GM23248 (cell line): ENCODE data around the gene MAML2. TPM values are rescaled to one million over a fixed set of nuclear protein-coding genes. Genes with fewer than 3 reads are reported as not detected.

Experiments
- DNase-seq: peaks from one replicate; pipeline ENCODE4 v3.0.0-alpha.2; 2015
- H2AFZ ChIP-seq: fragments of 200-600 bp; sonication (generic); 2 replicates; pipeline ENCODE4 v1.6.1; 2016; ENCODE audit warnings: antibody characterized with exemption
- H3F3A ChIP-seq: fragments of 200-600 bp; sonication (generic); 2 replicates; pipeline ENCODE4 v1.6.1; 2016; ENCODE audit warnings: mild to moderate bottlenecking, antibody characterized with exemption, mixed run types; ENCODE audit not compliant: insufficient read depth
- H3K27ac ChIP-seq: fragments of 200-600 bp; sonication (generic); 2 replicates; pipeline ENCODE4 v1.5.1; 2016; ENCODE audit warnings: mild to moderate bottlenecking
- H3K27me3 ChIP-seq: fragments of 200-600 bp; sonication (generic); replicated peaks from 2 replicates; pipeline ENCODE4 v1.6.1; 2016; ENCODE audit warnings: mild to moderate bottlenecking; ENCODE audit not compliant: insufficient read depth
- H3K36me3 ChIP-seq: fragments of 200-600 bp; sonication (generic); 2 replicates; pipeline ENCODE4 v1.6.1; 2016; ENCODE audit warnings: low read depth, mild to moderate bottlenecking
- H3K4me1 ChIP-seq: fragments of 200-600 bp; sonication (generic); 2 replicates; pipeline ENCODE4 v1.6.1; 2016; ENCODE audit warnings: mild to moderate bottlenecking; ENCODE audit not compliant: insufficient read depth
- H3K4me2 ChIP-seq: fragments of 200-600 bp; sonication (generic); one replicate; pipeline ENCODE4 v1.6.1; 2016; ENCODE audit warnings: mild to moderate bottlenecking; ENCODE audit not compliant: unreplicated experiment
- H3K4me3 ChIP-seq: fragments of 200-600 bp; sonication (generic); 2 replicates; pipeline ENCODE4 v1.5.1; 2016; ENCODE audit warnings: mild to moderate bottlenecking
- H3K79me2 ChIP-seq: fragments of 200-600 bp; sonication (generic); 2 replicates; pipeline ENCODE4 v1.6.1; 2016; ENCODE audit warnings: mild to moderate bottlenecking; ENCODE audit not compliant: insufficient read depth
- H3K9ac ChIP-seq: fragments of 200-600 bp; sonication (generic); 2 replicates; pipeline ENCODE4 v1.6.1; 2016; ENCODE audit warnings: mild to moderate bottlenecking
- H3K9me2 ChIP-seq: fragments of 200-600 bp; sonication (generic); 2 replicates; pipeline ENCODE4 v1.6.1; 2016; ENCODE audit warnings: mixed run types, mild to moderate bottlenecking, moderate library complexity; ENCODE audit not compliant: insufficient read depth
- H3K9me3 ChIP-seq: fragments of 200-600 bp; sonication (generic); one replicate; pipeline ENCODE4 v1.6.1; 2017; ENCODE audit warnings: low read depth
- H4K20me1 ChIP-seq: fragments of 200-600 bp; sonication (generic); 2 replicates; pipeline ENCODE4 v1.6.0; 2016; ENCODE audit not compliant: insufficient read depth
- EZH2 ChIP-seq: fragments of 200-600 bp; sonication (generic); IDR thresholded peaks from 2 replicates; pipeline ENCODE4 v1.6.1; 2018; ENCODE audit warnings: antibody characterized with exemption, mild to moderate bottlenecking; ENCODE audit not compliant: insufficient read depth, poor library complexity, severe bottlenecking
- EZH2phosphoT487 ChIP-seq: fragments of 200-600 bp; sonication (generic); IDR thresholded peaks from 2 replicates; pipeline ENCODE4 v1.6.1; 2018; ENCODE audit warnings: antibody characterized with exemption, moderate library complexity, mild to moderate bottlenecking, low read depth; ENCODE audit not compliant: insufficient read depth
- WGBS, 2 experiments: methylation state at CpG; one replicate each; pipeline ENCODE4 v1.1.6; 2015 to 2017; ENCODE audit warnings: low lambda C conversion rate in 2 of 2, low coverage in 1 of 2; ENCODE audit errors: missing lambda C conversion rate in 2 of 2; 5-methylcytosine and 5-hydroxymethylcytosine counted together
- in situ Hi-C: fragments of 300-500 bp; cut with MboI; formaldehyde crosslinking; loops from 2 replicates; pipeline ENCODE4 v1.15.0; 2020
- polyA plus RNA-seq: library from polyadenylated mRNA; unstranded; fragments of >200 nt; fragmentation: Nextera tagmentation; extraction: Ambion mirVana; gene quantifications from 2 replicates; pipeline ENCODE4 v1.2.1, GENCODE V29; 2016
- total RNA-seq: library from RNA; depleted of rRNA; stranded (reverse); fragments of >200 nt; shearing (Covaris generic); gene quantifications from 2 replicates; pipeline ENCODE4 v1.2.3, GENCODE V29; 2014

The MAML2 gene
- total and polyA plus RNA-seq, 2 experiments from 2014 or later, result 7.4 to 23.7 TPM

DNA sequence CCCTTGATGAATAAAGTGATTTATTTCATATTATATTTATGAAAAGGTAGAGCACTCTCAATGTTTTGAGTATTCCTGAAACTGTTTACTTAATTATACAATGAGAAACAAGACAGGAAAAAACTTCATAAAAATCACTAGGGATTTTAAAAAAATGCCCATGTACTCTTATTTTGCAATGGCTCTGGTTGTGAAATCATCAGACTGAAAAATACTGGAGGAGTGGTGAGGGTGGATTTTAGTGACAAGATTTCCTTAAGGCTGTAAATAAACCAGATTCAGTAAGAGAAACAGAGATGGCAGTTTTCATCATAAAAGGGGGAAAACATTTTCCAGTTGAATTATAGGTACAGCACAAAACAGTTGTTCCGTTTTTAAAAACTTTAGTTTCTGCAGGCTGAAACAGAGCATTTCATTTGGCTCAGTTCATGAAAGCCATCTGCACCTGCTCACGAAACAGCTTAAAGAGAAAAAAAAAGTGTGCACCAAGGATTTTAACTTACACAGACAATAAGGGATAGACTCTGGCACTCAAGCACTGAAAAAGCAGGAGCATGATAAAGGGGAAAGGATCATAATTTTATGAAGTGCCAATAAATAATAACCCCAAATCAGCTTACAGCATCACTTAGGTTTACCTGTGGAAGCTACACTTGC, 100.7 kb downstream of the MAML2 start:
- H3K9me2 ChIP-seq, result no peaks in the 10 kb centered on the region
- peaks cover 94% of the 10 kb centered on the region for H3K79me2 ChIP-seq
- H3K27me3 ChIP-seq, result no peaks in the 10 kb centered on the region
- no peaks in the 10 kb centered on the region for H3K9me3 ChIP-seq
- peak overlapping the region; percentile 82 for H3K9ac ChIP-seq
- H3K36me3 ChIP-seq, result no peaks in the 10 kb centered on the region
- peak overlapping the region; percentile 82 for H3K4me2 ChIP-seq
- 15 to 35% methylated on average over 2 of the region's 2 CpGs for WGBS, 2 experiments
- peak overlapping the region; percentile 71 for H3K4me3 ChIP-seq
- in situ Hi-C loops, result no loop called here
- peaks cover 74% of the 10 kb centered on the region for H3F3A ChIP-seq
- TF ChIP-seq EZH2phosphoT487 (no peak), EZH2 (no peak)
- peak overlapping the region; percentile 93 for H3K27ac ChIP-seq
- H4K20me1 ChIP-seq, result no peaks in the 10 kb centered on the region
- DNase-seq, result peak; percentile 70
- H3K4me1 ChIP-seq, result peaks cover 65% of the 10 kb centered on the region
- no peak overlapping the region for H2AFZ ChIP-seq

DNA sequence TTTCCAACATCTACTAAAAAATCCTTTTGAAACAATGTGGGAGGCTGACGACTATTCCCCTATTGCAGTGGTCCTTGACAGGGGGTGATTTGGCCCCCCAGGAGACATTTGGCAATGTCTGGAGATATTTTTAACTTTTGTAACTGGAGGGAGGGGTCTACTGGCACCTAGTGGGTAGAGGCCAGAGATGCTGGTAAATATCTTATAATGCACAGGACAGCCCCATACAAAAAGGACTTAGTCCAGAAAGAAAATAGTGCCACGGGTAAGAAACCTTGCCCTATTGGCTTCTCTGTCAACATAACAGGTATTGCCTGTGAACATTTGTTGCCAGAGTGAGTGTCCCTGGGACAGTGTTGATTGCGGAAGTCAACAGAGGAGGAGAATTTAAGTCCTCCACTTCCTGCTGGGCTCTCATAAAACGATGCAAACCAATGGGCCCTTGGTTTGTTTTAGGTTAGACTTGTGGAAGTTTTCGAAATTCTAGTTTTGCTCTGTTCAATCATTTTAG, 101.6 kb downstream of the MAML2 start:
- Histone ChIP-seq H3K4me2 (peak overlapping the region; percentile 82), H3K27ac (peak overlapping the region; percentile 93), H3K27me3 (no peaks in the 10 kb centered on the region), H3K9me3 (no peaks in the 10 kb centered on the region), H4K20me1 (no peaks in the 10 kb centered on the region), H3K9me2 (no peaks in the 10 kb centered on the region), H3K4me3 (no peak overlapping the region), H3K79me2 (peaks cover 94% of the 10 kb centered on the region), H3K9ac (no peak overlapping the region), H3F3A (peaks cover 65% of the 10 kb centered on the region), H3K36me3 (no peaks in the 10 kb centered on the region), H2AFZ (no peak overlapping the region), H3K4me1 (peaks cover 64% of the 10 kb centered on the region)
- no peak for DNase-seq
- in situ Hi-C loops, result no loop called here
- 82 to 85% methylated on average over 5 of the region's 5 CpGs for WGBS, 2 experiments
- TF ChIP-seq EZH2phosphoT487 (no peak), EZH2 (no peak)

DNA sequence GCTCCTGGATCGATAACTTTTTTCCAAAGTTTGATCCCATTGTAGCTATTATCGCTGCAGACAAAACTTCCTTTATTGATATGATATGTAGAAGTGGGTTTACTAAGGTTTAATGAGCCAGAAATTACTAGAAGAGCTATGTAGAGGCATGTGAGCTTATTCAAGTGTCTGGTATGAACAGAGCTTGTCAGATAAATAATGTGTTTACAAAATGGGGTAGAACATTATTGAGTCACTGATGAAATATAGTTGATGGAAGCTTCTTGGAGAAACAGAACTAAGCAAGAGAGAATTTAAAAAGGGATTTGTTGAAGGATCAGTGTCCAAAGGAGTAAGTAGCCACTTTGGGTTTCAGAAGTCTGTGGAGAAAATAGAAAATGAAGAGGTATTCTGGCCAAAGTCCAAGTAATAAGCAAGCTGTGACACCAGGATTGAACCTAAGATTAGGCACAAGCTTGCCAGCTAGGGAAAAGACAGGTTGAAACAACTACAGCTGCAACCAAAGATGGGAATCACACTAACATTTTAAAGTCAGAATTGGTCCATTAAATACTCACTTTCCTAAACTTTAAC, 104.3 kb downstream of the MAML2 start:
- H3K79me2 ChIP-seq, result peaks cover 94% of the 10 kb centered on the region
- peaks cover 74% of the 10 kb centered on the region for H3K4me1 ChIP-seq
- H3K4me3 ChIP-seq, result no peak overlapping the region
- H3K9ac ChIP-seq, result no peak overlapping the region
- WGBS, 2 experiments, result 47 to 51% methylated on average over 2 of the region's 2 CpGs
- H3K4me2 ChIP-seq, result peak overlapping the region; percentile 50
- H3K27me3 ChIP-seq, result no peaks in the 10 kb centered on the region
- H3K9me2 ChIP-seq, result no peaks in the 10 kb centered on the region
- DNase-seq, result peak; percentile 58
- H3F3A ChIP-seq, result peaks cover 53% of the 10 kb centered on the region
- no peaks in the 10 kb centered on the region for H3K9me3 ChIP-seq
- peak overlapping the region; percentile 26 for H3K27ac ChIP-seq
- in situ Hi-C loops, result no loop called here
- no peaks in the 10 kb centered on the region for H4K20me1 ChIP-seq
- TF ChIP-seq EZH2, result no peak
- no peak for TF ChIP-seq EZH2phosphoT487
- no peaks in the 10 kb centered on the region for H3K36me3 ChIP-seq
- no peak overlapping the region for H2AFZ ChIP-seq

DNA sequence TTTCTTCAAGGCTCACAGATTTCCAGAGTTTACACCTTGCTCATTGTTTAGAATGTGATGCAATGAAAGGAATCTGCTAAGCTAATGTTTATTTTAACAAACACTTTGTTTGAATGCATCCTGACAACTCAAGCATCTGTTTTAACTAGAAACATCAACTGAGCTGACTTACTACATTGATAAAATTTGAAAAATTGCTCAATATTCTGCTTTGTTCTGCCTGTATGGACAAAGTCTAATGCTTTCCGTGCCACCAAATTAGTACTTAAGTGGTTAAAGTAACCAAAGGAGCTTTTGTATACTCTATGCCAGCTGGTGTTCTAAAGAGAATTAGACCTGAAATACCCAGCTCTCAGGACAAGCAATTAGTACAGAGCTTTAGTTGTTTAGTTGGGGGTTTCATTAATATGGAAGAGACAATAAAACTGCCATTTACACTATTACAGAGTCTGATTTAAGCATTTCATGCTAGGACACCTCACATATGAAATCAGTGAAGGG, 105.2 kb downstream of the MAML2 start:
- H3K27me3 ChIP-seq, result no peaks in the 10 kb centered on the region
- H3K4me2 ChIP-seq, result peak overlapping the region; percentile 50
- H3K9ac ChIP-seq, result no peak overlapping the region
- peaks cover 47% of the 10 kb centered on the region for H3F3A ChIP-seq
- in situ Hi-C loops, result no loop called here
- H3K4me1 ChIP-seq, result peaks cover 70% of the 10 kb centered on the region
- H3K79me2 ChIP-seq, result peaks cover 100% of the 10 kb centered on the region
- DNase-seq, result no peak
- H2AFZ ChIP-seq, result no peak overlapping the region
- peak overlapping the region; percentile 26; the same call in 1 of the 2 replicates for H3K27ac ChIP-seq
- no peaks in the 10 kb centered on the region for H3K9me2 ChIP-seq
- no peaks in the 10 kb centered on the region for H3K36me3 ChIP-seq
- H3K9me3 ChIP-seq, result no peaks in the 10 kb centered on the region
- TF ChIP-seq EZH2phosphoT487 (no peak), EZH2 (no peak)
- H4K20me1 ChIP-seq, result no peaks in the 10 kb centered on the region
- 3 to 7% methylated on average over 1 of the region's 1 CpG for WGBS, 2 experiments
- H3K4me3 ChIP-seq, result no peak overlapping the region
